AG09319 (cell line): ENCODE measurements around the gene KRTAP19-8.

Source experiments
- DNase-seq: peaks from one replicate; pipeline ENCODE4 v3.0.0-alpha.2; 2010; ENCODE audit warnings: low read depth; ENCODE audit errors: extremely low read depth
- TF ChIP-seq, protein P1 (sequence below): IDR thresholded peaks from 2 replicates; pipeline ENCODE4 v1.5.1; 2011; ENCODE audit warnings: low read depth, mild to moderate bottlenecking, inconsistent platforms, low read length, moderate library complexity

The KRTAP19-8 gene

DNA sequence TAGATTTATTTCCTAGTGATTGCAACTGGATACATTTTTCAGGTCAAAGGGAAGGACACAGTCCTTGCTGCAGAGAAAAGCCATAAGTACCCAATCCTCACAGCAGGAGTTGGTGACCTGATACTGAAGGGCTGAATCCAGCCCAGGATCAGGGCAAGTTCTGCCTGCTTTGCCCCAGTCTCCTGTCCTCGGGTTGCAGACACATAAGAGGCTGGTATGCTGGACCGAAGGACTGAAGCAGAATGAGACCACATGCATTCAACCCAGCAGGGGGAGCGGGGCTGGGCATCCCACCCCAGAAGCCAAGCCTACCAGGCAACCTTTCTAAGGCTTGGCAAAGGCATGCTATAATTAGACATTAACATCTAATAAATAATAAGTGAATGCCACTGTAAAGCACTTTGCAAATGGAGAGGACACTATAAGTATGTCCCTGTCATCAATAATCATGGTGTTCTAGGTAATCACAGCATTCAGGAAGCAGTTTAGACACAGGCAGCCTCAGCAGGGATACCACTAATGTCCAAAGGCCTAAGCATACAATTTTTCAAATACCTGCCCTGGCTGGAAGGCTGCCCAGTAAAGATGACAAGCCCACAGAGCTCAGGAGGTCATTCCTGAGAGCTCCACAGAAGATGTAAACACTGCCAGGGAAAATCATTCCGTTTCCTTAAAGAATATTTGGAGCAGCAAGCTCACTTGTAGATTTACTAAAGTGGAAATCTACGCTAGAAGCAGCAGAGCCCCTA is 47.6 kb downstream of the KRTAP19-8 start:
- TF ChIP-seq, protein P1, sequence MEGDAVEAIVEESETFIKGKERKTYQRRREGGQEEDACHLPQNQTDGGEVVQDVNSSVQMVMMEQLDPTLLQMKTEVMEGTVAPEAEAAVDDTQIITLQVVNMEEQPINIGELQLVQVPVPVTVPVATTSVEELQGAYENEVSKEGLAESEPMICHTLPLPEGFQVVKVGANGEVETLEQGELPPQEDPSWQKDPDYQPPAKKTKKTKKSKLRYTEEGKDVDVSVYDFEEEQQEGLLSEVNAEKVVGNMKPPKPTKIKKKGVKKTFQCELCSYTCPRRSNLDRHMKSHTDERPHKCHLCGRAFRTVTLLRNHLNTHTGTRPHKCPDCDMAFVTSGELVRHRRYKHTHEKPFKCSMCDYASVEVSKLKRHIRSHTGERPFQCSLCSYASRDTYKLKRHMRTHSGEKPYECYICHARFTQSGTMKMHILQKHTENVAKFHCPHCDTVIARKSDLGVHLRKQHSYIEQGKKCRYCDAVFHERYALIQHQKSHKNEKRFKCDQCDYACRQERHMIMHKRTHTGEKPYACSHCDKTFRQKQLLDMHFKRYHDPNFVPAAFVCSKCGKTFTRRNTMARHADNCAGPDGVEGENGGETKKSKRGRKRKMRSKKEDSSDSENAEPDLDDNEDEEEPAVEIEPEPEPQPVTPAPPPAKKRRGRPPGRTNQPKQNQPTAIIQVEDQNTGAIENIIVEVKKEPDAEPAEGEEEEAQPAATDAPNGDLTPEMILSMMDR: no peak
- DNase-seq: no peak

DNA sequence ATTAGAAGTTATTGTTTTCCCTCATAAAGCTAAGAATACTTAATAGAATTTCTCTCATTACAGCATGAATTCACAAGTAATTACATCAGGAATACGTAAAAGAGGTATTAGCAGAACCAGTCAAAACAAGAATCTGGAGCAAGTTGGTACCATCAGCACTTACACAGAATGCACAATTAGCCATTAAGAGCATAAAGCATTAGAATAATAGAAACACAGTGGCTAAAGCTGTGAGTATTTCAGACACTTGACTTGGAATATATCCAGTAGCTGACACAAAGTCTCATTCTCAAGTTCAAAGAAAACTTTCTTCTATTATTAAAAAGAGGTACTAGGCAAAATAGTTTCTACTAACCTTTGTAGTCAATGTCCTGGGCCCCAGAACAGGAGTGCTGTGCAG is 49.6 kb downstream of the KRTAP19-8 start:
- TF ChIP-seq, protein P1: no peak
- DNase-seq: no peak
